Urothelium cell line (cell line): ENCODE data around the gene VGLL4.
"Not testable (repeated sequence)": the region's sequence is repeated elsewhere in the genome, so short reads cannot be mapped to it uniquely, and the experiment has no call there.

Source experiments
- DNase-seq: peaks from one replicate; pipeline ENCODE4 v3.0.0; 2011; ENCODE audit warnings: low spot score, mixed read lengths
- FAIRE-seq: peaks from 2 replicates; lab custom pipeline; 2011; peaks lifted over from hg19 to GRCh38; lab: Jason Lieb, UNC

Gene VGLL4

DNA sequence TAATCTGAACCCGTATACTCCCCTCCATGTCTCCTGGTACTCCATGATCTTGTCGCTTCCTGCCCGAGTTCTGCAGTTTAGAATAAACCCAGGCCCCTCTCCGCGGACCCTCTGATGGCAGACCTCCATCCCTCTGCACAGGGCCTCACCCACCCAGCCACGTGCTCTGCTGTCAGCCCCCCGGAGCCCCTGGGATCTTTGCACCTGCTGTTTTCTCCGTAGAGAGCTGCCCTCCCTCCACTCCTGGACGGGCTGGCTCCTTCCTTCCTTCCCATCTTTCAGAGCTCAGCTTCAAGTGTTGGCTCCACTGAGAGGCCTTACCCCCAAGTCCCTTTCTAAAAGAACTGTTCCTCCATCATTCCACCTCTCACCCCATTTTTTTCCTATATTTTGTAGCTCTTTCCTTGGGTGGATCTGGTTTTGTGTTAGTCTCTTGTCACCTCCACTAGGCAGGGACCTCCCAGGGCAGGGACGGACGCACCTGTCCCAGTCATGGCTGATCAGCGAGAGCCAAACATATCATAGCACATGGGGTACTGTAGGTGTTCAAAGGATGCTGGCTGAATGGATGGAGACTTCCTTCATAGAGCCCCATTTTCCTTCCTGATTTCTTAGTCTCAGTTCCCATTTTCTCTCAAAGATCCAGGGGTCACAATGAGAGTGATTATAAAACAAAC is 106.6 kb downstream of the VGLL4 start:
- FAIRE-seq (no peak), DNase-seq (no peak)

DNA sequence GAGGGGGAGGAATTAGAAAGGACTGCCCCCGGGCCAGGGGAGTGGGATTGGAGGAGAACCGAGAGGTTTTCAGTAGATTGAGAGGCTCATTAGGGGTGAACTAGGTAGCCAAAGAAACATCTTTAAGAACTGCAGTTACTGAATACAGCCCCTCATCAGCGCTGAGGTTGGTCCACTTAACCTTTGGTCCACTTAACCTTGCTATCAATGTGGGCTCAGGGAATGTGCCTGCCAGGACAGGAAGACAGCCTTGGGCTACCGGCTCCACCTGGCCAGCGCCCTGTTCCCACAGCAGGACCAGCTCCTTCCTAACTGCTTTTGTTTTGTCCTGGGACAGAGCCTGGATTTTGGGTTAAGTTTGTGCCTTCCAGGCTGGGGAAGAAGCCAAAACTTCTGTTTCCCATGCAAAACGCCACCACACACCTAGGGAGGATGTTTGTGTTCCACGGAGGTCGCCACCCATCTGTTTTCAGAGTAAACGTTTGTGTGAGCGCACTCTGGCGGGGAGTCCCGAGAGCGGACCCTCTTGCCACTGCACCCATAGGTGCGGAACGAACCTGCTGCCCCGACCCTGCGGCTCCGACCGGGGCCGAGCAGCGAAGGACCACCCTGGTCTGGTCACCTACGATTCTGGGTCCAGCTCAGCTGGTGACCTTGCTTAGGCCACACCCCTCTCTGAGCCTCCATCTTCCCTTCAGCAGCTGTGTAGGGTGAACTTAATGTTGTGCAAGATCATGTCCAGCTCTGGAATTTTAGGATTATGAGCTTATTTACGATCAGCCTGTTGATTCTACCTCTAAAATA is 107.4 kb downstream of the VGLL4 start:
- no peak for FAIRE-seq
- no peak for DNase-seq

DNA sequence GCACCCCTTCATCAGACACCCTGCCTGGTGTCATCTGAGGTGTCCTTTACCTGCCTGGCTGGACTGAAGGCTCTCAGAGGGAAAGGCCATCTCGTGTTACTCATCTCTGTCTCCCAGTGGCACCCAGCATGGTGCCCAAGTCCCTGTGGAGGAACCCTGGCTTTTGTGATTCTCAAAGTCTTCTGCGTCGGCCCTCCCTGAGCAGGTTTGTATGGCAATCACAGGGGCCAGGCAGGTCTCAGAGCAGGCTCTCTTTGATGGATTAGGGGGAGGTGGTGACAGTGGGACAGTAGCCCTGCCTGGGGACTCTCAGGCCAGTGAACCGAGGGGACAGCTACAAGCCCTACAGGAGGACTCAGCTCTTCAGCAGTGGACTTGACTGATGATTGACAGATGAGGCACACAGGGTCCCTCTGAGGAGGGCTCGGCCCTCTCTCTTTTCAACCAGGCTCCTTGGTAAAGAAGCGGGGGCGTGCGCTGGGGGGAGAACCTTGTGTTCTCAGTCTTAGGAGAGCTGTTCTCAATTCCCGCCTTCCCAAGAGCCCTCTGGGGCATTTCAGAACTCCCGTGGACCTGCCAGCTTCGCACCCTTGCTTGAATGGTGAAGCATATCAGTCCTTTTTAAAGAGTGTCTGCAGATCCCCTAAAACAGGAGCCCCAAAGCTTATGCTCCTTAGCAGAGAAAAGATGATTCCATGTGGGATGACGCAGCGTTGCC is 108.3 kb downstream of the VGLL4 start:
- DNase-seq (no peak), FAIRE-seq (no peak)

DNA sequence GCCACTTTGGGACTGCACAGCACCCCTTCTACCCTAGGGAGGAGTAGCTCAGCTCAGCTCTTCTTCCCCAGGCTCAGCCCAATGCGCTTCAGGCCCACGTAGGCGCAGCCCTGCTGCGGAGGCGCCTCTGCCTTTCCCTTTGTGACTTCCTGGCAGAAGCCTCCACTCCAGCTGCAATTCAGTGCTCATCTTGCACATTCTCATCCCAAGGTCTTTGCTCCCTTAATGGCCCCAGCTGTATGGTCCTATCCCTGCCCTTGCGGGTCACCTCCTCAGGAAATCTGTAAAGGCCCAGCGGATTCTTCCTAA is 109.0 kb downstream of the VGLL4 start:
- no peak for DNase-seq
- no peak for FAIRE-seq

DNA sequence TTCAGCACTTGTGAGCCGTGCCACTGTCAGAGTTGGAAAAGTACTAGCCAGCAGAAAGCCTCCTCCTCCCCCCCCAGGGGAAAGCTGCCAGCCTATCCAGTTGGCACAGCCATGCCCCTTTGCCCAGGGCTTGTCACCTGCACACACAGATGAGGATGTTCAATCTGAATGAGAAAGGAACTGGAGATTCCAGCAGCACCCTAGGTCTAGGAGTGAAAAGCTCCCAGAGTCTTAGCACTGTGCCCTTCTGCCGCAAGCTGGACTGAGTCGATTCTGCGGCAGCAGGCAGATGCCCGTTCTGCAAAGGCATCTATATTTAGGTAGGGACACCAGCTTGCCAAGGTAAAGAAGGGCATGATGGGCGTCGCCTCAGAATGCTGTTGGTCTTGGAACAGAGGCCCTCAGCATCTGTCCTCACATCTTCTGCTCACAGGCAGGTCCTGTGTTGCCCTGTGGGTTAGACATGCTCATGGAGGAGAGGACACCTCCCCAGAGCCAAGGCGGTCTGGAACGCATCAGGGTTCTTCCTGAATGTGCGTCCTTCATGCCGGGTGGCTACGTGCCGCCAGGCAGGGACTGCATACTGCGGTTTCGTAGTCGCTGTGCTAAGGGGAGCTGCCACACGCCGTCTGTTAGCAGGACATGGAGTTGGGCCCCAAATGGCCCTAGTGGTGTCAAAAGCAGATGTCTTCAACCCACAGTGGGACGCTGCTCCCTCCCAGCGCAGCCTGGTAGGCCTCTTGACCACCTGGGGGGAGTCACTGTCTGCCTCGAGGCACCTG is 109.5 kb downstream of the VGLL4 start:
- DNase-seq (no peak), FAIRE-seq (no peak)

DNA sequence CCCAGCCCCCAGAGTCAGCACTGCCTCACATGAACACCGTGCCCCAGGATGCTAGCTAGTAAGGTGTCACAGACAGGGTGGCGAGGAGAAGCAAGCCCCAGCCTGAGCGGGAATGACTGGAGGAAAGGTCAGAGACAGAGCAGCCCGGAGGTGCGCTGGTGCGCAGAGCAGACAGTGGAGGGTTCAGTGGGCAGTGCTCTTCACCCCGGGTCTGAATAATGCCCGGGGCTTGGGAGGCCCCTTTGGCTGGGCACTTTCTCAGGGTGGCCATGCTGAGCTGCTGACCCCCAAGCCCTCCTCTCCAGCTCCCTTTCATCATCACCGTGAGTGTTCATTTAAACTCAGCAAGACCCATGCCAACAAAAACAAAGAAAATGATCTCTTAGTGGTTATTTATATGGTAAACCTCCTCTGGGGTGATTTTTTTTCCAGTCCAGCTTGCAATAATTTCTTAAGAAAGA is 110.8 kb downstream of the VGLL4 start:
- DNase-seq (no peak), FAIRE-seq (no peak)

DNA sequence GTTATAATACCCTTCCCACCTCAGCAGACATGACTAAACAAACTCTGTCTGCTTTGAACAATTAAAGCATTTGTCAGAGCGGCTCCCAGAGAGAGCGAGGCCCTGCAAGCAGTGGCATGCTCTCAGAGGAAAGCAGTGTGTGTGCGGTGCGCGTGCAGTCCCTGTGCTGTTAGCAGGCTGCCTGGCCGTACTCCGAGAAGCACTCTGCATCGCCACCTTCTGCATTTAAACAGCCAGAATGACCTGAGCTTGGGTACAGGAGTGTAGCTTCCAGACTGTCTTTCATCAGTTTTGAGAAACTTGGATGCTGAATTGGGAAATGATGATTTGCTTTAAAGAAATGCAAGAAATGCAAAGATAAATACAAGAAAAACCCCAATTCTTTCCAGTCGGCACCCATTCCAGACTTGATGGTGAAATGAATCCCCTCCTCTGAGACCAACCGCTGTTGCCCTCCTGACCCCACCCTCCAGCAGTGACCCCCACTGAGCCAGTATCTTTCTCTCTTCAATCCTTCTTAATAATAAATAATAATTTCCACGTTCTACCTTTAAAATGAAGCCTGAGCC is 113.5 kb downstream of the VGLL4 start:
- FAIRE-seq (no peak), DNase-seq (no peak)

DNA sequence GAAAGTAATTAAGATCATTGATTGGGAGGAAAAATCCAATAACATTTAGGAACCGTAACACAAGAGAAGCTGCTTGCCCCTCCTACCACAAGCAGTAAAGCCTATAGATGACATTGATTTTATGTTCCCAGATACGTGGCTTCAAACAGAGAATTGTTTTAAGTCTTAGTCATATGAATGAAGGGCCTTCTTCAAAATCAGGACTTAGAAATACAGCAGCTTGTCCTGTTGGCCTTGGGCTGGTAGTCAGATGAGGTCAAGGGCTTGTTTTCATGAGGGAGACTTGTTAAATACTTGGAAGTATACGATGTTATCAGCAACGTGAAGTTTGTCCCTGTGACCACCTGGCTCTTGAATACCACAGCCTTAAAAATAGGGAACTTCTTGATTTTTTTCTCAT is 114.4 kb downstream of the VGLL4 start:
- DNase-seq (no peak), FAIRE-seq (no peak)

DNA sequence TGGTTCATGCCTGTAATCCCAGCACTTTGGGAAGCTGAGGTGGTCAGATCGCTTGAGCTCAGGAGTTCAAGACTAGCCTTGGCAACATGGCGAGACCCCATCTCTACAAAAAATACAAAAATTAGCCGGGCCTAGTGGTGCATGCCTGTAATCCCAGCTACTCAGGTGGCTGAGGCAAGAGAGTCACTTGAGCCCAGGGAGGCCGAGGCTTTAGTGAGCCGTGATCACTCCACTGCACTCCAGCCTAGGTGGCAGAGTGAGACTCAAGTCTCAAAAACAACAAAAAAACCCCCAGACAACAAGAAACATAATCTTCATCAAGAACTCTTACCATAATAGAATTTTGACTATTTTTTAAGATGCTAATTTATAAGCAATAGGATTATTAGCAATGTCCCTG is 117.6 kb downstream of the VGLL4 start:
- DNase-seq, FAIRE-seq: not testable (repeated sequence)

DNA sequence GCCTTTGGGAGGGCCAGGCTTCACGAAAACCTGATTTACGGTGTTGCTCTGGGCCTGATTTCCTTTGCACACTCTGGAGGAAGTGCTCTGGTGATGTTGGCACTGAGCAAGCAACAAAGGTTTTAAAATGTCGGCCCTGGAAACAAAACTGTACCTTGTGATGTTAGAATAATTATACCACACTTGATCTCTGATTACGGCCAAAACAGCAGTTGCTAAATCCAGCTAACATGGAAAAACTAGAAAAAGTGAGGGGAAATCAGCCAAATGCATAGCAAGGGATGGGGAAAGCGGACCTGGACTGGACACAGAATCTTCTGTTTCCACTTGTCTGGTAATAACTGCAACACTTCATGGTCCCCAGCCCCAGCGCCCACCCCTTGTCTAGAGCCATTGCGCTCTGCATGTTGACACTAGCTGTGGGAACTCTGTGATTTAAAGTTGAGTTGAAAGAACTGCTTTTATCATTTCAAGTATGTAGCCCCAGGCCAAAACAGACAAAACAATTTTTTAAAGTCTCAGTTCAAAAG is 120.1 kb downstream of the VGLL4 start:
- FAIRE-seq (no peak), DNase-seq (no peak)

DNA sequence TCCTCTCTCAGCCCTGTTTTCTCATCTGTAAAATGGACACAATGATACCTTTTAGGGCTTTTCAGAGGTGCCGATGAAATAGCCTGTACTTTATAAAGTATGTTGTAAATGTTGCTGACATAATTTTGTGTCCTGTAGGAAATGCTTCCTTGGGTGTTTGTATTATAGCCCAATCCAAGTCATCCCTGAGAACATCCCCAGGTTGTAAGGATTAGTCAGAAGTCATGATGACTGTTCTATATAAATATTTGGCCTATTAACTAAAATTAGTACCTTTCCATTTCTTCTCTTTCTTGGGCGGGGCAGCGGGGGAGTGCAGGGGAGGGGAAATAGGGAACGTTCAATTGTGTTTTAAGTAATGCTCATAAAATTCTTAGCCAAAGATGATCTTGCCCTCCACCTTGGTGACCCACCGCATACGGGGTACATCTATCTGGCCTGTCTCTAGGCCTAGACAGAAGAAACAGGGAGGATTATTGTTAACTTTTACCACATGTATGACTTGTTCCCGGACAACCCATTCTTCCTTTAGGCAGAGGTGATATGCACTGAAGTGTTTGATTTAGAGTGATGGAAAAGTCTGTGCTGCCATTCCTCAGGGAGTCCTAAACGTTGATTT is 120.7 kb downstream of the VGLL4 start:
- no peak for DNase-seq
- no peak for FAIRE-seq

DNA sequence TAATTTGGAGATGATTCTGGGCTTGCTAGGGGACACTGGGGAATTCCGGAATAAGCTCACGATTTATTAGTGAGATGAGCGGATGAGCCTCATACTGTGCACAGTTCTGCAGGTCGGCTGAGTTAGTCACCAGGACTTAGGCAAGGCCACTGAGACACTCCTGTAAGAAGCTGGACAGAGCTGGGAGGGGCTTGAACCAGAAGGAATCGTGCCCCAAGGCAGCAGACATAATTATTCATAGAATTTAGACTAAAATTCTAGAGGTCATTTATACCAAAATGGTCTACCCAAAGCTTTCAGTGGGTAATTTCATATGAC is 121.4 kb downstream of the VGLL4 start:
- FAIRE-seq (no peak), DNase-seq (no peak)

DNA sequence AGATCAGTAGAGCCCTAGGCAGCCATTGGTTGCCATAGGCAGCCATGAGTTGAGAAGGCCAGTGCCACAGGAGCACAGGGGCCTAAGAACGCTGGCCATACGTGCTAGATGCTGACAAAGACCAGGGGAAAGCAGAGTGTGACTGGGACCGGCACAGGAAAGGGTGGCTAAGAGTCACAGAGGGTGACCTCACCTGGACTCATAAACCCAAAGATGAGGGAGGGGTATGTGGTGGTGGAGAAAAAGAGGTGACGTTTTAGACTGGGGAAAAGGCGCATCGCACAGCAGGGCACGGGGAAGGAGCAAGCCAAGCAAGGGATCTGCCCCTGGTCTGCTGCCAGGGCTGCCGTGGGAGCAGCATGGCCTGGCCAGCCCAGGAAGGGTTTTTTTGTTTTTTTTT is 122.5 kb downstream of the VGLL4 start:
- DNase-seq, result no peak
- FAIRE-seq, result no peak

DNA sequence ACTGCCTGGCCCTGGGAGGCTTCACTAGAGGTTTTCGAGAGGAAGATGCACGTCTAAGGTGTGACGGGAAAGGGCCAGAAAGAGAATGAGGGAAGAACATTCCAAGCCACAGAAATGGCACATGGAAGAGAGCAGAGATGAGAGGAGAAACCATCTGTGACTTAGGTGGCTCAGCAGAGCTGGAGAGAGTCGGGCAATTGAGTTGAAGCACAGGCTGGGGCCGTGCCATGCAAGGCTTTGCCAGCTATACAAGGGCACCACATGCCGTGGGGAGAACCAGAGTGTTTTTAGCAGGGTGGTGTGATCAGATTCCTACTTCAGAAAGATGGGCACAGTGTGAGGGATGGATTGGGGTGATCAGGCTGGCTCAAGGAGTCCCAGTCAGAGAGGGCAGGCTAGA is 126.1 kb downstream of the VGLL4 start:
- DNase-seq (no peak), FAIRE-seq (no peak)

DNA sequence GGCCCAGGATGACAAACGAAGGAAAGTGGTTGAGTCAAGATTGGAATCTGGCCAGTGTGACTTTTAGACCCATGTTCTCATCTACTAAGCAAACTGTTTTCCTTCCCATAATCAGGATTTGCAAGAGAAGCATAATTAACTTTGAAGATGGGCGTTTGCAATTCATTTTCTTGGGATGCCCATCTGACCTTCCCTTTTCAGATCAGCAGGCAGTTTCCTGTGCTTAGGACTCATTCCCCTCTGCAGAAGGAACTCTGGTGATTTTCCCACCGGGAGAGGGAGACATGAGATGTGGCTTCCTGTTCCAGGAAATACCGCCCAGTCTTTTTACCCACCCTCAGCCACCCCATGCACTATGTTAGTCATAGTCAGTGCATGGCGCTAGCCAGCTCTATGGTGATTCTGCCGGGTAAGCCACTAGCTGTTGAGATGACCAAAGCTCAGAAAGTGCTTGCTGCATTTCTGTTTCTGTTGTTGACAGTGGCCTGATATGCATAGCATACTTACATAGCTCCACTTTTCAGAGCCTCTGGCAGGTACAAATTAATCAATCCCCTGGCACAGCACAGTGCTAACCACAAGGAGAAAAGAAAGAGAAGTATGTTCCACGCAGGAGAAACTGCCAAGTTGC is 129.4 kb downstream of the VGLL4 start:
- peak; percentile 71 for DNase-seq
- FAIRE-seq, result no peak

DNA sequence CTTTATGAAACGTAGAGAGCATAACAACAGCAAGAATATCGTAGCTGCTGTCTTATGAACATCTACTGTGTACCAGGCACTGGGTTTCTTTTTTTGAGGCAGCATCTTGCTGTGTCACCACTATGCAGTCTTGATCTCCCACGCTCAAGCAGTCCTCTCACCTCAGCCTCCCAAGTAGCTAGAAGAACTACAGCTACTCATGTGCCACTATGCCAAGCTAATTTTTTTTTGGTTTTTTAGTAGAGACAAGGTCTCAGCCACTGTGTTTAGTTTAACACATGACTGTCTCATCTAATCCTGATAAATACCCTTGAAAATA is 129.9 kb downstream of the VGLL4 start:
- no peak for DNase-seq
- FAIRE-seq, result no peak

DNA sequence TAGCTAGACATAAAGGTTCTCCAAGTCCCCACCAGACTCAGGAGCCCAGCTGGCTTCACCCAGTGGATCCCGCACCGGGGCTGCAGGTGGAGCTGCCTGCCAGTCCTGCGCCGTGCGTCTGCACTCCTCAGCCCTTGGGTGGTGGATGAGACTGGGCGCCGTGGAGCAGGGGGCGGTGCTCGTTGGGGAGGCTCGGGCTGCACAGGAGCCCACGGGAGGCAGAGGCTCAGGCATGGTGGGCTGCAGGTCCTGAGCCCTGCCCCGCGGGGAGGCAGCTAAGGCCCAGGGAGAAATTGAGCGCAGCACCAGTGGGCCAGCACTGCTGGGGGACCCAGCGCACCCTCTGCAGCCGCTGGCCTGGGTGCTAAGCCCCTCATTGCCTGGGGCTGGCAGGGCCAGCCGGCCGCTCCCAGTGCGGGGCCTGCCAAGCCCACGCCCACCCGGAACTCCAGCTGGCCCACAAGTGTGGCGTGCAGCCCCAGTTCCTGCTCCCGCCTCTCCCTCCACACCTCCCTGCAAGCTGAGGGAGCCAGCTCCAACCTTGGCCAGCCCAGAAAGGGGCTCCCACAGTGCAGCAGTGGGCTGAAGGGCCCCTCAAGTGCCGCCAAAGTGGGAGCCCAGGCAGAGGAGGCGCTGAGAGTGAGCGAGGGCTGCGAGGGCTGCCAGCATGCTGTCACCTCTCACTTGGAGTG is 130.4 kb downstream of the VGLL4 start:
- not testable (repeated sequence) for FAIRE-seq, DNase-seq

DNA sequence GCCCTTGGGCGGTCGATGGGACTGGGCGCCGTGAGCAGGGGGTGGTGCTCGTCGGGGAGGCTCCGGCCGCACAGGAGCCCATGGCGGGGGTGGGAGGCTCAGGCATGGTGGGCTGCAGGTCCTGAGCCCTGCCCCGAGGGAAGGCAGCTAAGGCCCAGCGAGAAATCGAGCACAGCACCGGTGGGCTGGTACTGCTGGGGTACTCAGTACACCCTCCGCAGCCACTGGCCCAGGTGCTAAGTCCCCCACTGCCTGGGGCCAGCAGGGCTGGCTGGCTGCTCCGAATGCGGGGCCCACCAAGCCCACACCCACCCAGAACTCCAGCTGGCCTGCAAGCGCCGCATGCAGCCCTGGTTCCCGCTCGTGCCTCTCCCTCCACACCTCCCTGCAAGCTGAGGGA is 132.1 kb downstream of the VGLL4 start:
- FAIRE-seq, DNase-seq: not testable (repeated sequence)

DNA sequence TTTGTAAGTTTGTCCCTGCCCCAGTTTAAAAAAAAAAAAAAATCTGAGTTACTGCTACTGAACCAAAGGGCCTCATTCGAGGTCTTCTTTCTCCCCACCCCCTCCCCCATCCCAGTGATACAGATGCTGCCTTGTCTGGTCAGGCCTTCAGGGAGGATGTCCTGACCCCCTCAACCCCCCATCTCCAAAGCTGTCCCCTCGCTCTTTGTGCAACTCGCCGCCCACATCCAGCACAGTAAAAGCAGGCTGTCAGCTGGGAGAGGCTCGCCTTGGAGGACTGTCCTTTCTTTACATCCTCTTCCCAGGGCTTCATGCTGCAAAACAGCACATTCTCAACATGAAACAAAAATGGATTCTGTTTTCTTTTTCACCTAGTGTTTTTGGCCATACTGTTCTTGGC is 133.4 kb downstream of the VGLL4 start:
- no peak for FAIRE-seq

DNA sequence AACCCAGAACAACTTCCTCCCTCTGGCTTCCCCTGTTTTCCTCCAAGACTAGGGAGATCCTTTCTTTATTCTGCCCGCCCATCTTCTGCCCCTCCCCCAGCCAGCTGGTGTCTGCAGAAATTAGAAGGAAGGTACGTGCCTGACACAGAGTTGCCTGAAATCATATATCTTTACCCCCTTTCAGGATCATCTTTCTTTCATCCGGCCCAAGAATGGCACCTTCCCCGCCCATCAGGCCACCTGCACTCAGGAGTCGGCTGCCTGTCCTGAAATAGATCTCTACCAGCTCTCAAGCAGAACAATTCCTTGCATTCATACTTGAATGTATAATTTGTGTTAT is 133.7 kb downstream of the VGLL4 start:
- FAIRE-seq (no peak), DNase-seq (no peak)

More for the DNA sequence above, 133.4 kb downstream of the VGLL4 start:
- DNase-seq, result no peak
